Activated gamma-delta T cell (primary cell): Measurements from ENCODE around the gene THTPA.

Experiments
- DNase-seq: peaks from one replicate; lab custom pipeline; 2025; lab: John Stamatoyannopoulos, UW

Gene THTPA

DNA sequence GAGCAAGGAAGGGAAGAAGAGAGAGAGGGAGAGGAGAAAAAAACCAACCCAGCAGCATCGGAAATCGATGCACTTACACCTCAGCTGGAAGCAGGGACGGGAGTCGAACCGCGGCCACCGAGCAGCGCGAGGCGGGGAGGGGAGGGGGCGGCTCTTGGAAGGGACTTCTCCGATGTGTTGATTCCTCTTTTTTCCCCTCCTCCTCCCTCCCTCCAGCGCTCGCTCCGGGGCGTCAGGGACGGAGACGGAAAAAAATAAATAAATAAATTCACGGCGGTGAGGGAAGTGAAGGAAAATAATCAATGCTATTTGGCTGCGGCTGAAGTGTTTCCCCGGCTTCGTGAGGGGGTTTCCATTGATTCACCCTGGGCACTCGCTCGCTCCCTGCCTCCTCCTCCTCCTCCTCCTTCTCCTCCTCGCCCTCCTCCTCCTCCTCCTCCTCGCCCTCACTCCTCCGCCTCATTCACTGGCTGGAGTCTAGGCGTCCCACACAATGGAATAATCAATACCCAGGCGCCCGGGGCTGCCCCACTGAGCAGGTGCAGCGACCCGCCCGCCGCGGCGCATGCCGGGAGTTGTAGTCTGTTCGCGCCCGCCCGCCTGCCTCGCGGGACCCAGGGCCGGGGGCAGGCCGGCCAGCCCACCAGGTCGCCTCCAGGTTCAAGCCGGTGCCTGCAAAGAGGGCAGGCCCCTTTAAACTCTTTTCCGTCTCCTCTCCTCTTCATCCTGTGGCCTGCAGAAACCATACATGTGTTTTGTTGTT is 4.6 kb upstream of the THTPA start, which contains the start of gene ZFHX2:
ZFHX2 (minus strand) TSS at position 500 of the 763 bp plus-strand sequence. CDS start 16,440 bp downstream, outside the sequence.
- peak; percentile 42 for DNase-seq

DNA sequence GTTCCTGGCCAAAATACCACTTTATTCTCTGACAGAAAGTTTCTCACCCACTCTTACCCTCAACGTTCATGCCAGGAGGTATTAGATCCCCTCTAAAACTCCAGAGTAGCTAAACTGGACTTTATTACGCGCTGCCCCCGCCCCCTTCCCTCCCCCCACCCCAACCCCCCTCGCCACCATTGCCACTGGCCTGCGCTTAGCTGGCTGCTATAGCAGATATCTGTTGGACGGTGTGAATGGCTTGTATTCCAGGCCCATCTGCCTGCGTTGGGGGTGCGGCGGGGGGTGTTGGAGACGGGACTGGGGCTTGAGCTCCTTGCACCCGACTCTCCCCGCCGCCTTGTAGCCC is 564 bp upstream of the THTPA start:
- DNase-seq = no peak

DNA sequence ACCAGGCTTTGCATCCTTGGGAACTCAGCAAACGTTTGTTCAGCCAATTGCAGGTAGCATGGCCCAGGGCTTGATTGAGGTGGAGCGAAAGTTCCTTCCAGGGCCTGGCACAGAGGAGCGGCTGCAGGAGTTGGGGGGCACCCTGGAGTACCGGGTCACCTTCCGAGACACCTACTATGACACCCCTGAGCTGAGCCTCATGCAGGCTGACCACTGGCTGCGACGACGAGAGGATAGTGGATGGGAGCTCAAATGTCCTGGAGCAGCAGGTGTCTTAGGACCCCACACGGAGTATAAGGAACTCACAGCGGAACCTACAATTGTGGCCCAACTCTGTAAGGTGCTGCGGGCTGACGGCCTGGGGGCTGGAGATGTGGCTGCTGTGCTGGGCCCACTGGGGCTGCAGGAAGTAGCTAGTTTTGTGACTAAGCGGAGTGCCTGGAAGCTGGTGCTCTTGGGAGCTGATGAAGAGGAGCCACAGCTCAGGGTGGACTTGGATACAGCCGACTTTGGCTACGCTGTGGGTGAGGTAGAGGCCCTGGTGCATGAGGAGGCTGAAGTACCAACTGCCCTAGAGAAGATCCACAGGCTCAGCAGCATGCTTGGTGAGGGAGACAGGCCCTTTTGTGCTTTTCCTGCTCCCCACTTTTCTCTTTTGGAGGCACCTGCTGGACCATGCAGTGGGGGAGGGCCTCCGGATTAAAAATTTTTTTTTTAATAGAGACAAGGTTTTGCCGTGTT is 799 bp downstream of the THTPA start:
- no peak for DNase-seq

DNA sequence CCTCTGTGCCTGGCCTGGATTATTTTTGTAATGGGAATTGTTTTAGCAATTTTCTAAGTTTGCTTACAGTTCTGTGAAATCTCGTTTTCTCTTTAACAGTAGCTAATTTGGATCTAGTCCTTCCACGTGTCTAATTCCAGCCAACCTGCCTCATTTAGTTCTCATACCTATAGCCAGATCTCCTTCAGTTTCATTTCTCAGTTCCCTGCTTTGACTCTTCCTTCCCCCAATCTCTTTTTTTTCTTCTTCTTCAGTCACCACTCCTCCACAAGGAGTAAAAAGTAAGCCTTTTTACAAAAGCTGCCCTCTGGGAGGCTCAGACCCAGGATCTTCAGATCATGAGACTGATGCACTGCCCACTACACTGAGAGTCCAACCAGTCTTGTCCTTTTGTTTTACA is 1.4 kb downstream of the THTPA start:
- DNase-seq = no peak

DNA sequence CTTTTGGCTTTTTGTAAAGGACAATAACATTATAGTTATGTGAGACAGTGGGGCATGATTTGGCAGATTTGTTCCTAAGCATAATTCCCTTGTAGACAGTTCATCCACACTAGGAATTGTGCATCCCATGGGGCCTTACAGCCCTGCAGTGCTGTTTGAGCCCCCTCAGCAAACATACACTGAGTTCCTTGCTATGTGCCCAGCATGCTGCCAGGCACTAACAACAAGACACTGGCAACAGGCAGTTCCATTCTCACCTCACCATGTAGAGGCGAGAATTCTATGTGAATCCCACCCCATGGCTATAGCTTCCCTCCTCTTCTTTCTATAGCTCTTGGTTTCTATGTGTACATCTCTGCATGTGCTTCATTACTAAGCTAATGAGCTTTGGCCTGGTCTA is 1.9 kb downstream of the THTPA start:
- no peak for DNase-seq

DNA sequence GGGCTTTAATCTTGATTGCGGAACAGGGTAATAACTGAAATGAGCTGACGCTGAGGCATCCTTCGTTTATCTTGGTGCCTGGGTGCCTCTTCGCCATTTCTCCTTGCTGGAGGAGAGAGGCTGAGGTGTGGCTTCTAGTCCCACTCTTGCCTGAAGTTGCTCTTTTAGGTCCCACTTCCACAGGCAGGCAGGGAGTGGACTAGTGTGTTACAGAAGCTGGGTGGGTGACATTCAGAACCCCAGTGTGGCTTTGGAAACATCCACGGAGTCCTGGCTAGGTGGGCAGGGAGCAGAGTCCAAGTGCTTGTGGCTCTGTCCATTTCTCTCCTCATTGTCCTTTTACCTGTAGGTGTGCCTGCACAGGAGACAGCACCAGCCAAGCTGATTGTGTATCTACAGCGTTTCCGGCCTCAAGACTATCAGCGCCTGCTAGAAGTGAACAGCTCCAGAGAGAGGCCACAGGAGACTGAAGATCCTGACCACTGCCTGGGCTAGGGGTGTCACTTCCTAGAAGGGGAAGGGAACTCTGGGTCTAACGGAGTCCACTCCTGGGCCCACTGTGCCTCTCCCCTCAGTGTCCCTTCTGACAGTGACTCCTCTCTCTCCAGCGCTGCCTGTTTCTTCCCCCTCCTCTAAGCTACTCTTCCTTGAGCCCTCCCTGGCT is 2.4 kb downstream of the THTPA start:
- no peak for DNase-seq

DNA sequence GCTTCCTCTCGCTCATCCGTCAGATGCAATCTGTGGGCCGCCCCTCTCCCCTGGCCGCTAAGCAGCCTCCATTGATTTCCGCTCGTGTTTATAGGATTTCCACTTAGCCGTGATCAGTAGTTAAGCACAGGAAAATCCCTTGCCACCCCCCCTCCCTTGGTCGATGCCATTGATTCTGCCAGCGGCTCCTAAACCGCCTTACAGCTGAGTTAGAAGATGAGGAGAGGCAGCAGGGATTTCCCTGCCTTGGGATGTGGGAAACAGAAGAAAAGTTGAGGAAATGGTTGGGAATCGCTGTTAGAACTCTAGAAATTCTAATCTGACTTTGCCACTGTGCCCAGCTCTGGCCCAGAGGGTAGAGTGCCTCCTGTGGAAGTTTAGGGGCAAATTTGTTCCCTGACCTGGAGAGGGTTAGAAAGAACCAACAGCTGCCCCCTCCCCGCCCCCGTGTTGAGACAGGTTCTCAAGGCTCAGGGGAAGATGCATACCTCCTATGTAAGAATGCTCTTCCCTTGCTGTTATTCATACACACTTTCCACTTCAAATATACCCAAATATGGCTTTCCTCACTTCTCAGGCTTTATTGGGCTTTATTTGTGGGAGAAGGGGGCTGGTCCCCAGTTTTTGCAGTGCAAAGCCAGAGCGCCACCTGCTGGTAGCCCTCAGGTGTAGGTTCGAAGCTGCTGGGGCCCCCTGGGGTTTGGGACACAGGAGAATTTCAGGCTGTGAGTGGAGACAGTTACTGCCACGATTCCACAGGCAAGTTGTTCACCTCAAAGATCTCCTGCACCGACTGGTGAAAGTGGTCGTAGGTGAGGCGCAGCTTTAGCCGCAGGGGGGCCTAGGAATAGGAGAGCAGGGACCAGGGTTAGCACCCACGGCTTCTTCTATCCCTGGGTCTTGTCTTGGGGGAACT is 3.2 kb downstream of the THTPA start:
- no peak for DNase-seq

DNA sequence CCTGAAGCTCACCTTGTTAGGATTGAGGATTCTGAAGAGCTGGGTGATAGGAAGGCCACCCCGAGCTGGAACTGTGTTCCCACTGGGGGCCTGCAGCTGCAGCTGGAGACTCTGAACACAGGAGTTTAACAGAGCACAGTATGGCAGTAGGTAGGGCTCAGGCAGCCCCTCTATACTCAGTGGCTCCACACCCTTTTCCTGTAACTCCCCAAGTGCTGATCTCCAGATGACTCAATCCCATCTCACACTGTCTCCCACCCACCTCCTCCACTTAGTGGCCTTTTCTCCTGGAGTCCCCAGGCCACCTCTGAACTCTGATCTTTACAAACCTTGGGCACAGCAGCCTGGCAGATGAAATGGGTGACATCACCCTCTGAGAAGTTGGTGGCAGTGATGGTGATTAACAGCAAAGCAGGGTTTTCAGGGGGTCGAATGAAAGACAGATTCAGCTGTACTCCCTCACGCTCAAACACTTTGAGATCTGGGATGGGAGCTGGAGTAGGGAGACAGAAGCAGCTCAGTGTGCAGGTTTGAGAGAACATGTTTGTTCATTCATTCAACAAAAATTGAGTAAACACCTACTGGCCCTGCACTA is 4.0 kb downstream of the THTPA start:
- DNase-seq = no peak

DNA sequence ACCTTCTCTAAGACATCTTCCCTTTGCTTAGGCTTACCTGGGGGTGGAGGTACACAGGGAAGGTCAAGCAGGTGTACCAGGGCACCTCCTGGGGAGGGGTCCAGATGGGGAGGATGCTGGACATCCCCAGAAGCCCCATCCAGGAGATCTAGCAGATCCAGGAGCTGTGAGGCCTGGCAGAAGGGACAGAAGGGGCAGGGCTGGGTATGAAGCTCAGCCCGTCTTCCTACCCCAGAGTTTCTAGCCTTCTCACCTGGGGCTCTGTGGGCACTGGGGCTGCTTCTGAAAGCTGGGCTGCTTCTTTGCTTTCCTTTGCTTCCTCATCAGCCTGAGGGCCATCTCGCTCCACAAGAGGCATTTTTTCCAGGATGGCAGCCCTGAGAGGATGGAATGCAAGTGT is 5.2 kb downstream of the THTPA start:
- no peak for DNase-seq

DNA sequence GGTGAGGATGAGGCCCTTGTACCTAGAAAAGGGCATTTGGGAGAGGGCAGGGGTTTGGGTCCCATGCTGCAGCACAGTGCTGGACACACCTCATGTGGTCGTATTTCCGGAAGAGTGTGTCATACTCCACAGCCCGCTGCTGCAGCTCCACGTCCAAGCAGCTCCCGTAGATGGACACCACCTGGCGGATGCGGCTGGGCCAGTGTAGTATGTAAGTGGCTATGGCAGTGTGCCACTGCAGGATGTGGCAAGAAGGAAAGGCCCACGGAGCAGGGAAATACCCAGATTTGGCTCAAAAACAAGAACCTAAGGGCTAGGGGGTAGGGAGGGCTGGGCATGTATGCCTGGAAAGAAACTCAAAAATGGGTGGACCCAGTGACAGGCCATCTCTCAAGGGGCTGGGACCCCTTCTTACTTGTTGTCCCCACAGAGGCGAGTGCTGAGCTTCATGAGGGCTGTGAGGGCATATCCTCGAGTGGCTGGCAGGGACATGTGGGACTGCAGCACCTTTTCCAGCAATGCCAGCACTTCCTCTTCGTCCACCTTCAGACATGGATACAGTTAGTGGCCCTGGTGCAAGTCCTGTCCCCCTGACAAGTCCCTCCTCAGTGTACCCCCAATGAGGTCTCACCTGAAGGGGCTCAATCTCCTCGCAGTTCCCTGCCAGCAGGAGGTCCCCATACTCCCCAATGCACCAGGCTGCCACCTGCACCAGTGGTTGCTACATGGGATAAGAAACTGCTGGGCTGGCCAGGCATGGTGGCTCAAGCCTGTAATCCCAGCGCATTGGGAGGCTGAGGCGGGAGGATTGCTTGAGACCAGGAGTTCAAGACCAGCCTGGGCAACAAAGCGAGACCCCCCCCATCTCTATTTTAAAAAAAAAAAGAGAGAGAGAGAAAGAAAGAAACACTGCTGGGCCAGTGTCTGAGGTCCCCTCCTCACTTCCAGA is 6.1 kb downstream of the THTPA start:
- no peak for DNase-seq

DNA sequence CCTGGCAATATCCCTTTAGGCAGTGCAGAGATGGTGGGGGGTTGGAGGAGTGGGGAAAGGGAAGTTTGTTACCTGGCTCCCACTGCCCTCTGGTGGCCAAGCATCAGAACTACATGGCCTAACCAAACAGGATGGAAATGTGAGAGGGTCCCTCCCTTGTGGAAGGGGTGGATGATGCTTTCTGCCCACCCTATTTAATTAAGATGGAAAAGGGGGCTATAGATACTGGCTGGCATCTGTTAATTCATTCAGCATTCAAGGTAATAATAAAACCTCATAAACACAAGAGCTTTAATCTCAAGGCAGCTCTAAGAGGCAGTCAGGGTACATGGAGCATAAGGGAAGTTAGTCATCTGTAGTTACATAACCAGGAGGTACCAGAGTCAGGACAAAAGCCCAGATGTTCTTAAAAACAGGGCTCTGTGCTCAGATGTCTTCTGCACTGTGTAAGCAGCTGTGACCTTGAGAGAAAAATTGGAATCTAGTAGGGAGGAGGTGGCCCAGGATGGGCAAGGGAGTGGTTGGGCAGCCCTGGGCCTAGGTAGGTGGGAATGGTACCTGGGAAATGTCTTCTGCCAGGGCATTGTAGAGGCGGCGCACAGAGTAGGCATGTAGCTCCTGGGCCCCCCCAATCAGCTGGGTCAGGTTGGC is 6.9 kb downstream of the THTPA start:
- DNase-seq = no peak

DNA sequence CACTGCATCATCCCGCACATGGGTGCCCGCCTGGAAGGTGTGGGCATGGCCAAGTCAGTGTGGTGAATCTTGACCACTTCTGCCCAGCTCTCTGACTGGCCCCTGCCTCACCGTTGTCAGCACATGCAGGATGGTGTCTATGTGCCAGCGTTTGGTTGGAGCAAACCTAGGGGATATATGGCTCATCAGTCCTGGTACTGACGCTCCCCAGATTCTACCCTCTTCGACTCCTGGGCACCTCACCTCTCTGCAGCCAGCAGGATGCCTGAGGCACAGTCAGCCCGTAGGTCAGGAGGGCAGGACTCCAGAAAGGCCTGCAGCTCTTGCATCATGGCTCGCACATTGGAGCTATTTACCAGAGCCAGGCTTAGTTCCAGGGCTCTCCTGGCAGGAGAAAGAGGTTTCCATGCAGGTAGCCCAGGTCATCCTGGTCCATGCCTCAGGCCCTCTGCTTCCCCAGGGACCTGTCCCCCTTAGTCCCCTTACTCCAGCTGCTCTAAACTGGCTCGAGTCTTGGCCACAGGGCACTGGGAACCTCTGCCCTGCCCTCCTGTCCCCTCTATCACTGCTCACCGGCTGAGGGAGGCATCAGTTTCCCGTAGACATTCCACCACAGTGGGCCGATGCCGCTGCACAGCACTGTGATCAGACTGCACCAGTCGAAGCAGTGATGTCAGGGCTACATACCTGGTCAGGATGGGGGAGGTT is 7.6 kb downstream of the THTPA start:
- no peak for DNase-seq

DNA sequence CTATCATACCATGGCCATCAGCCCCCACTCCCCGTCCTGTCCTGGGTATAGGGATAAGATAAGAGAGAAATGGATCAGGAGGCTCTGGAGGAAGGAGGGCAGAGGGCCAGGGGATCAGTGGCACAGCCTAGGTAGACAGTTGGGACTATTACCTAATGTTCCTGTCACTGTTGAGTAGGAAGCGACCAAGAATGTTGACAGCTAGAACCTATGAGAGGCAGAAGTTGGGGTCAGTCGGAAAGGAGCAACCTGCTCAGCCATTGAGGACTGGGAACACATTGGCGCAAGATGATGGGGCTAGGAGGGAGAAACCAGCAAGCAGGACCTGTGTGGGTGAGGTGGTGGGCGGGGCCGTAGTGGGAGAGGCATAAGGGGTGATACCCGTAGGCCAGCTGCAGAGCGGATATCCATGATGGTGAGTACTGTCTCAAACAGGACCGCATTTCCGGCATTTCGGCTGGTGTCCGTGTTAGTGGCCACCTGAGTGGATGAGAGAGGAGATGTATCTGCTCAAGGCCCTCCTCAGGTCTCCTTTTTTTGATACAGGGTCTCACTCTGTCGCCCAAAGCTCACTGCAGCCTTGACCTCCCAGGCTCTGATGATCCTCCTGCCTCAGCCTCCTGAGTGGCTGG is 8.2 kb downstream of the THTPA start:
- DNase-seq = no peak

DNA sequence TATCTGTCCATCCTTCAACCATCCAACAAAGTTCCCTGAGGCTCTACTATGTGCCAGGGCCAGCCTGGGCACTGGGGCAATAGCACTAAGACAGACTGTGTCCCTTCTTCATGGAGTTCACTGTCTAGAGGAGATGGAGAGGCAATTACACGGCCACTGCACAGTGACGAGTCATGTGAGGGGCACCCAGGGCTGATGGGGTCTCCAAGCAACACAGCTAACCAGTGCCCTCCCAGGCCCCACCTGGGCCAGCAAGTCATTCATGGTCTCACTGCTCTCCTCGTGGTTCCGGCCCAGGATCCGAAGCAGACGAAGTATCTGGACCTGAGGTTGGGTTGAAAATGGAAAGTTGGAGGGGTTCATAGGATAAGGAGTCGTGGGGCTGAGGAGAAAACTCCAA is 8.8 kb downstream of the THTPA start:
- DNase-seq = no peak

DNA sequence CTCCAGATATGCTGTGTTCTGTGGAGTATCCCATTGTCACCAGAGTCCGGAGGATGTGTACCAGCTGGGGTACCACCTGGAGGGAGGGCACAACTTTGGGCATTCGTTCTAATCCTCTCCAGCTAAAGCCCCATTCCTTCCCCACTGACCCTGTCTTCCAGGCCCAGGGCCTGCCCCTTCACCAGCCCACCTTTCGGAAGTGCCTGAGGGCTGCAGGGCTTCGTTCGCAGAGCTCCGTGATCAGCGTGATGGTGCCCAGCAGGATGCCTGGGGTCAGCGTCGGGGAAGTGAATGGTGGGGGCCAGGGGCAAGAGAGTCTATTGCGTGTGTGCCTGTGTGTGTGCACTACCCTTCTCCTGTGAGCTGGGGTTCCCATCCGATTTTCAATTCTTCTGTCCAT is 9.6 kb downstream of the THTPA start:
- no peak for DNase-seq

DNA sequence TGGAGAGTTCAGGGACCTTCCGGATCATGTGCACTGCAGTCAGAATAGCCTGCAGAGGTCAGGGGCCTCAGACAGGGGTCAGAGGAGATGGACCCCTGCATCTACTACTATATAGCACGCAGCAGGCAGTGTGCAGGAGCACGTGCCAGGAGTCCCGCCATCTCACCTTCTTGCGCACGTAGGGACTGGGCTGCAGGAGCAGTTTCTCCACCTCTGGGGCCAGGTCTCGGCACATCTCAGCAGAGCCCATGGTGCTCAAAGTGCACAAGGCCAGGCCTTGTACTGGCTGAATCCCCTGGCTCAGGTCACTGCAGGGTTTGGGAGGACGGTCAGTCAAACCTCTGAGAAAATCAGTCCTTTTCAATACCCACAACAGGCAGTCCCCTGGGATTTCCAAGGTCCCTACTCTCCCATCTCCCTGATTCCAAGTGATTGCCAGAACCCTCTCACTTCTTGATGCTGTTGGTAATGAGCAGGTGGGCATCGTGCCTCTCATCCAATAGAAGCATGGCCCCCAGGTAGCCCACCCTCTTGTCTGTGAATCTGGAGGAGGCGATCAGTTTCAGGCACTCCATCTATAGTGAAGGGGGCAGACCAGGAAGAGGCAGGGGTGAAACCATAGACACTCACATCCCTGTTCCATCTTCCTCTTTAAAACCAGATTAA is 10.2 kb downstream of the THTPA start:
- DNase-seq = no peak

DNA sequence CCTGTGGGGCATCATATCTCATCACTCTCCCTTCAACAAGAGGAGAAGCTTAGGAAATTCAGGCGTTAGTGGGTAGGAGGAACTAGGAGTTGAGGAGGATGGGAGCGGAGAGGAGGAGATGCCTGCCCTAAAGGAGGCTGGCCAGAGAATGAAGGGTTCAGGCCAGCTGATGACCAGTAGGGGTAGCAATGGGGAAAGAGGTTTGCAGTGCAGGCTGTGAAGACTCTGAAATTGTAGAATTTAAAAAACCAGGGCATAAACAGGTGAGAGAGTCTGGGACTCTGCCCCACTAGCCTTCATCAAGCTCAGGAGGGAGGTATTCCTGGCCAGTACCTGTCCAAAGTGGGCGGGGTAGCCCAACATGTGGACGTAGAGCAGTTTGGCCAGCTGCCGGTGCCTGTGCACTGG is 10.7 kb downstream of the THTPA start:
- DNase-seq = no peak
